ENCODE measurements around the gene ERICH2.
A peak's percentile ranks its signal among the peaks of the same experiment; 100 is the strongest.

Gene ERICH2

GRCh38 chr2:170763232-170763631 lies 6.9 kb upstream of the ERICH2 start:
- no peak for DNase-seq (ENCODE audit: low spot score)

GRCh38 chr2:170764880-170765261 lies 5.3 kb upstream of the ERICH2 start:
- DNase-seq (ENCODE audit: low spot score): no peak

- no peak for DNase-seq (ENCODE audit: low spot score)
Measured at GRCh38 chr2:170766693-170767092, 3.5 kb upstream of the ERICH2 start.

GRCh38 chr2:170770606-170771420 lies 635 bp downstream of the ERICH2 start:
- DNase-seq (ENCODE audit: low spot score): peak; percentile 87

- DNase-seq (ENCODE audit: low spot score): peak; percentile 18
Measured at GRCh38 chr2:170771421-170771937, 1.3 kb downstream of the ERICH2 start.

- no peak for DNase-seq (ENCODE audit: low spot score)
Measured at GRCh38 chr2:170772295-170772694, 2.1 kb downstream of the ERICH2 start.

- DNase-seq (ENCODE audit: low spot score): no peak
Measured at GRCh38 chr2:170774074-170774473, 3.9 kb downstream of the ERICH2 start.

- DNase-seq (ENCODE audit: low spot score): no peak
Measured at GRCh38 chr2:170778900-170779299, 8.7 kb downstream of the ERICH2 start.

- no peak for DNase-seq (ENCODE audit: low spot score)
Measured at GRCh38 chr2:170779304-170779703, 9.1 kb downstream of the ERICH2 start.

GRCh38 chr2:170782673-170783072 lies 12.5 kb downstream of the ERICH2 start:
- DNase-seq (ENCODE audit: low spot score): no peak

- DNase-seq (ENCODE audit: low spot score): no peak
Measured at GRCh38 chr2:170783549-170783948, 13.4 kb downstream of the ERICH2 start.

- DNase-seq (ENCODE audit: low spot score): no peak
Measured at GRCh38 chr2:170798996-170799395, 28.8 kb downstream of the ERICH2 start.

- no peak for DNase-seq (ENCODE audit: low spot score)
Measured at GRCh38 chr2:170806548-170806947, 36.4 kb downstream of the ERICH2 start.

- peak; percentile 85 for DNase-seq (ENCODE audit: low spot score)
Measured at GRCh38 chr2:170812710-170813600, 42.8 kb downstream of the ERICH2 start.

- DNase-seq (ENCODE audit: low spot score): peak; percentile 74
Measured at GRCh38 chr2:170813611-170814532, 43.7 kb downstream of the ERICH2 start.

- no peak for DNase-seq (ENCODE audit: low spot score)
Measured at GRCh38 chr2:170814533-170815230, 44.5 kb downstream of the ERICH2 start.

GRCh38 chr2:170815311-170815710 lies 45.1 kb downstream of the ERICH2 start:
- DNase-seq (ENCODE audit: low spot score): no peak

- peak; percentile 59 for DNase-seq (ENCODE audit: low spot score)
Measured at GRCh38 chr2:170815746-170816503, 45.7 kb downstream of the ERICH2 start.

- DNase-seq (ENCODE audit: low spot score): peak; percentile 59
Measured at GRCh38 chr2:170816504-170817092, 46.4 kb downstream of the ERICH2 start, which contains the start of gene GAD1. TSS of gene GAD1 (plus strand) at chr2:170816887. CDS start at chr2:170818592, 1,705 bp downstream.
